Esophagus muscularis mucosa (tissue), 4 donors: ENCODE measurements around the gene MSI2. TPM values are rescaled to one million over a fixed set of nuclear protein-coding genes. Genes with fewer than 3 reads are reported as not detected.

Experiments
- DNase-seq: peaks from one replicate; pipeline ENCODE4 v3.0.0-alpha.2; 2017; ENCODE audit errors: extremely low spot score
- H3K27ac ChIP-seq, 4 donors: fragments of 200-600 bp; sonication (generic); replicated peaks in 1 of 4; 1 replicate in 3 of 4; 2 replicates in 1 of 4; pipeline ENCODE4 v1.5.1; 2016 to 2019; ENCODE audit warnings: mild to moderate bottlenecking in 1 of 4
- H3K27me3 ChIP-seq, 4 donors: fragments of 200-600 bp; sonication (generic); one replicate each; pipeline versions ENCODE4 v1.5.1 to v1.6.0; 2016 to 2019
- H3K36me3 ChIP-seq, 4 donors: fragments of 200-600 bp; sonication (generic); one replicate each; pipeline ENCODE4 v1.5.1; 2016 to 2019
- H3K4me1 ChIP-seq, 4 donors: fragments of 200-600 bp; sonication (generic); one replicate each; pipeline ENCODE4 v1.5.1; 2016 to 2019
- H3K4me3 ChIP-seq, 4 donors: fragments of 200-600 bp; sonication (generic); 1 replicate in 2 of 4; 2 replicates in 2 of 4; pipeline ENCODE4 v1.5.1; 2016 to 2019; ENCODE audit warnings: mild to moderate bottlenecking in 4 of 4, moderate library complexity in 1 of 4
- H3K9me3 ChIP-seq, 4 donors: fragments of 200-600 bp; sonication (generic); 1 replicate in 3 of 4; 2 replicates in 1 of 4; pipeline ENCODE4 v1.5.1; 2016 to 2019
- EP300 ChIP-seq: sonication (generic); formaldehyde crosslinking; IDR thresholded peaks from one replicate; pipeline ENCODE4 v1.6.1; 2017; ENCODE audit warnings: antibody characterized with exemption
- POLR2A ChIP-seq: fragments of 450-650 bp; IDR thresholded peaks from one replicate; pipeline ENCODE4 v1.6.1; 2017; ENCODE audit warnings: antibody characterized with exemption, moderate library complexity, mild to moderate bottlenecking, low read depth
- POLR2AphosphoS5 ChIP-seq, 2 donors: sonication (generic); formaldehyde crosslinking; IDR thresholded peaks; one replicate each; pipeline ENCODE4 v1.6.1; 2017; ENCODE audit warnings: antibody characterized with exemption in 2 of 2
- WGBS: methylation state at CpG from one replicate; pipeline ENCODE4 v1.1.5; 2018; 5-methylcytosine and 5-hydroxymethylcytosine counted together
- intact Hi-C: fragments of 100-400 bp; cut with DNase I; formaldehyde crosslinking; loops from one replicate; pipeline ENCODE4 v1.15.1; 2023
- total RNA-seq, 4 donors: library from RNA; depleted of rRNA; stranded (reverse); fragments of >200 nt; gene quantifications; one replicate each; pipeline versions ENCODE4 v1.1.0 to v1.2.1, GENCODE V29; 2016
- TF ChIP-seq, protein P1 (sequence below), 3 experiments: fragments of 200-600 bp in 2 of 3; fragments of 450-650 bp in 1 of 3; sonication (generic) in 2 of 3; IDR thresholded peaks; one replicate each; pipeline ENCODE4 v1.5.1; 2017 to 2019; ENCODE audit warnings: antibody characterized with exemption in 3 of 3, mild to moderate bottlenecking in 2 of 3, moderate library complexity in 1 of 3

MSI2 gene
- total RNA-seq, 4 donors from 2014 or later = 28.8 to 39.0 (median 29.6) TPM

DNA sequence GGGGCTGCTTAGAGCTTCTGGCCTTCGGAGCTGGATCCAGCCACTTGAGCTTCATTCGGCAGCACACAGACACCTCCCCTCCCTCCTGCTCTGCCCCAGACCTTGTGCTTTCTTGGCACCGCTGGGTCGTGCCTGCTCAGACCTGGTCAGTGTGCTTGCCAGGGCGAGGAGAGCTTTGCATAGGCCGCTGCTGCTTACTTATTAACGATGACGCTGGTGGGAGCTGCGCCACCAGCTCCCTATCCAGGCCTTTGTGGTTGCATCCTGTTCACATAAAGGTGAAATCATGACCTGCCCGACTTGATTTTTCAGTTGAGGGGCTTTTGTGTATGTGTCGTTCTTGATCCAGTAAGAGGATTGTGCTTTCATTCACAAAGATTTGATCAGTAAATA is 101.1 kb downstream of the MSI2 start:
- WGBS = 87% methylated on average over 10 of the region's 11 CpGs
- Histone ChIP-seq H3K4me3 (no peak overlapping the region), H3K36me3 (no peaks in the 10 kb centered on the region), H3K27me3 (no peaks in the 10 kb centered on the region), H3K9me3 (no peaks in the 10 kb centered on the region), H3K27ac (no peak overlapping the region), H3K4me1 (peaks cover 0 to 26% (median 16%) of the 10 kb centered on the region in 4 donors)
- no peak for TF ChIP-seq POLR2AphosphoS5 (IDR thresholded peaks at IDR 0.05)
- TF ChIP-seq POLR2A = no peak
- no peak for TF ChIP-seq EP300
- TF ChIP-seq, protein P1, sequence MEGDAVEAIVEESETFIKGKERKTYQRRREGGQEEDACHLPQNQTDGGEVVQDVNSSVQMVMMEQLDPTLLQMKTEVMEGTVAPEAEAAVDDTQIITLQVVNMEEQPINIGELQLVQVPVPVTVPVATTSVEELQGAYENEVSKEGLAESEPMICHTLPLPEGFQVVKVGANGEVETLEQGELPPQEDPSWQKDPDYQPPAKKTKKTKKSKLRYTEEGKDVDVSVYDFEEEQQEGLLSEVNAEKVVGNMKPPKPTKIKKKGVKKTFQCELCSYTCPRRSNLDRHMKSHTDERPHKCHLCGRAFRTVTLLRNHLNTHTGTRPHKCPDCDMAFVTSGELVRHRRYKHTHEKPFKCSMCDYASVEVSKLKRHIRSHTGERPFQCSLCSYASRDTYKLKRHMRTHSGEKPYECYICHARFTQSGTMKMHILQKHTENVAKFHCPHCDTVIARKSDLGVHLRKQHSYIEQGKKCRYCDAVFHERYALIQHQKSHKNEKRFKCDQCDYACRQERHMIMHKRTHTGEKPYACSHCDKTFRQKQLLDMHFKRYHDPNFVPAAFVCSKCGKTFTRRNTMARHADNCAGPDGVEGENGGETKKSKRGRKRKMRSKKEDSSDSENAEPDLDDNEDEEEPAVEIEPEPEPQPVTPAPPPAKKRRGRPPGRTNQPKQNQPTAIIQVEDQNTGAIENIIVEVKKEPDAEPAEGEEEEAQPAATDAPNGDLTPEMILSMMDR (IDR thresholded peaks at IDR 0.05) = no peak
- intact Hi-C loops = no loop called here
- no peak for DNase-seq

DNA sequence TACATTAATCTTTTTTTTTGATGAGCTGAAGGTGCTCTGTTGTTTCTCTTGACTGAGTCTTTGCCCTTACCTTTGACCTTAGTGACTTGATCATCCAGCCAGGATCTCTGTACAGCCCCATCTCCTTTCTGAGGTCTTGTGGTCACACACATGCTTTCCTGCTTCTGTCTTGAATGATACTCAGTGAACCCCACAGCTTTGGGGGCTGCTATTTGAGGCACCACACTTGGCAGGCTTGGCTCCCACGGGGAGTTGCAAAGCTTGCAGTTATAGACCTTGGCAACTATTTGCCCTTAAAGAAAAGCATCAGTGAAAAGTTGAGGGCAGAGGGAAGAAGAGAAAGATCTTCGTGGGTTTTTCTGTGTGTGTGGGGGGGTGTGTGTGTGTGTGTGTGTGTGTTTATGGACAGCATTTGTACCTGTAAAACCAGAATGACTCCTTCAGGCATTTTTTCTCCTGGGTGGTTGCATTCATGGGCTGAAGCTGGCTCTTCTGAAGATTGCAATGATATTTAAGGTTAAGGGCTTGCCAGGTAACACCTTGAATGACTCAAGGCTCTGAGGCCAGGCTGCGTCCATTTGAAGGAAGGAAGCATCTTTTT is 101.6 kb downstream of the MSI2 start:
- H3K4me3 ChIP-seq = no peak overlapping the region
- intact Hi-C loops = no loop called here
- 73% methylated on average over 3 of the region's 3 CpGs for WGBS
- H3K27me3 ChIP-seq = no peaks in the 10 kb centered on the region
- H3K36me3 ChIP-seq = no peaks in the 10 kb centered on the region
- peaks cover 0 to 26% (median 14%) of the 10 kb centered on the region in 4 donors for H3K4me1 ChIP-seq
- no peaks in the 10 kb centered on the region for H3K9me3 ChIP-seq
- DNase-seq = no peak
- no peak for TF ChIP-seq EP300
- no peak for TF ChIP-seq POLR2A
- H3K27ac ChIP-seq = no peak overlapping the region

GRCh38 chr17:57360266-57360665 is 103.9 kb downstream of the MSI2 start:
- H3K36me3 ChIP-seq = no peaks in the 10 kb centered on the region
- no peaks in the 10 kb centered on the region for H3K27me3 ChIP-seq
- TF ChIP-seq, protein P1 (IDR thresholded peaks at IDR 0.05) = no peak
- TF ChIP-seq EP300 (no peak), POLR2A (no peak), POLR2AphosphoS5 (IDR thresholded peaks at IDR 0.05) (no peak)
- intact Hi-C loops = no loop called here
- 82% methylated on average over 2 of the region's 2 CpGs for WGBS
- DNase-seq = no peak
- H3K9me3 ChIP-seq = no peaks in the 10 kb centered on the region
- H3K4me1 ChIP-seq = peaks cover 0 to 32% (median 9%) of the 10 kb centered on the region in 4 donors
- no peak overlapping the region for H3K4me3 ChIP-seq
- H3K27ac ChIP-seq = no peak overlapping the region

GRCh38 chr17:57362797-57363556 is 106.7 kb downstream of the MSI2 start:
- peaks cover 0 to 27% (median 5%) of the 10 kb centered on the region in 4 donors for H3K4me1 ChIP-seq
- no peaks in the 10 kb centered on the region for H3K27me3 ChIP-seq
- intact Hi-C loops = no loop called here
- H3K27ac ChIP-seq = no peak overlapping the region
- H3K36me3 ChIP-seq = no peaks in the 10 kb centered on the region
- TF ChIP-seq EP300 = no peak
- H3K4me3 ChIP-seq = no peak overlapping the region
- no peak for DNase-seq
- 95% methylated on average over 9 of the region's 9 CpGs for WGBS
- no peaks in the 10 kb centered on the region for H3K9me3 ChIP-seq

DNA sequence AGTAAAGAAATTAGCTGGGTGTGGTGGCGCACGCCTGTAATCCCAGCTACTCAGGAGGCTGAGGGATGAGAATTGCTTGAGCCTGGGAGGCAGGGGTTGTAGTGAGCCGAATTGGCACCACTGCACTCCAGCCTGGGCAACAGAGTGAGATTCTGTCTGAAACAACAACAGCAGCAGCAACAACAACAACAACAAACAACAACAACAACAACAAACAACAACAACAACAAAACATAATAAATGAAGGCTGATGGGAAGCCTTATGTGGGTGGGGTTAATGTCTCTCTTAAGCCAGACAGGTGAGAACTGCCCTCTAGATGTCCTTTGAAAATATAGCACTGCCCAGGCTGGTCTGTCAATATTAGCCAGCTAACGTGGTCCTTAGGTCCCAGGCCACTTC is 107.3 kb downstream of the MSI2 start:
- Histone ChIP-seq H3K27me3 (no peaks in the 10 kb centered on the region), H3K36me3 (no peaks in the 10 kb centered on the region), H3K4me3 (no peak overlapping the region), H3K4me1 (peaks cover 0 to 31% (median 5%) of the 10 kb centered on the region in 4 donors), H3K27ac (no peak overlapping the region), H3K9me3 (no peaks in the 10 kb centered on the region)
- intact Hi-C loops = no loop called here
- 96% methylated on average over 4 of the region's 4 CpGs for WGBS
- no peak for DNase-seq
- TF ChIP-seq, protein P1 (IDR thresholded peaks at IDR 0.05) = no peak
- TF ChIP-seq EP300 (no peak), POLR2A (no peak), POLR2AphosphoS5 (IDR thresholded peaks at IDR 0.05) (no peak)
